SK-N-MC (cell line): ENCODE measurements around the gene CYP46A1.

Source experiments
- DNase-seq: peaks from one replicate; pipeline ENCODE4 v3.0.0-alpha.2; 2011; ENCODE audit warnings: low read depth, low spot score
- H3K27ac ChIP-seq: fragments of 200-600 bp; sonication (generic); 2 replicates; pipeline ENCODE4 v1.5.1; 2016; ENCODE audit warnings: mixed run types
- H3K36me3 ChIP-seq: fragments of 200-600 bp; sonication (generic); 2 replicates; pipeline ENCODE4 v1.6.1; 2017; ENCODE audit warnings: antibody characterized with exemption, low read length, mixed read lengths; ENCODE audit not compliant: insufficient read depth
- H3K4me3 ChIP-seq: fragments of 200-600 bp; sonication (generic); 2 replicates; pipeline ENCODE4 v1.5.1; 2016
- H3K9ac ChIP-seq: fragments of 200-600 bp; sonication (generic); 2 replicates; pipeline ENCODE4 v1.8.0; 2017; ENCODE audit warnings: mixed run types, mixed read lengths; ENCODE audit not compliant: insufficient read length
- H3K9me3 ChIP-seq: fragments of 200-600 bp; sonication (generic); 2 replicates; pipeline ENCODE4 v1.6.1; 2017; ENCODE audit warnings: low read depth, mild to moderate bottlenecking, antibody characterized with exemption, low read length, moderate library complexity, mixed read lengths
- EZH2 ChIP-seq: fragments of 200-600 bp; sonication (generic); IDR thresholded peaks from one replicate; pipeline ENCODE4 v1.6.1; 2017; ENCODE audit warnings: antibody characterized with exemption
- FOXP2 ChIP-seq: optimal IDR thresholded peaks from 2 replicates; pipeline ENCODE3; 2011; ENCODE audit warnings: mild to moderate bottlenecking, moderate library complexity; ENCODE audit not compliant: insufficient read depth; ENCODE audit errors: extremely low read length, control extremely low read depth
- POLR2AphosphoS5 ChIP-seq: IDR thresholded peaks from 2 replicates; pipeline ENCODE4 v1.6.1; 2012; ENCODE audit warnings: mild to moderate bottlenecking, low read depth, low read length, borderline replicate concordance

Gene CYP46A1

GRCh38 chr14:99749763-99750715, 65.9 kb downstream of the CYP46A1 start:
- TF ChIP-seq POLR2AphosphoS5, result no peak
- TF ChIP-seq EZH2, result no peak
- TF ChIP-seq FOXP2, result no peak
- Histone ChIP-seq H3K36me3 (no peaks in the 10 kb centered on the region), H3K27ac (no peak overlapping the region), H3K9ac (no peak overlapping the region), H3K9me3 (no peaks in the 10 kb centered on the region), H3K4me3 (no peak overlapping the region)
- DNase-seq, result no peak

GRCh38 chr14:99750746-99751450, 66.8 kb downstream of the CYP46A1 start:
- H3K9ac ChIP-seq, result no peak overlapping the region
- TF ChIP-seq POLR2AphosphoS5 (no peak), FOXP2 (no peak), EZH2 (no peak)
- H3K9me3 ChIP-seq, result no peaks in the 10 kb centered on the region
- H3K4me3 ChIP-seq, result no peak overlapping the region
- no peak overlapping the region for H3K27ac ChIP-seq
- no peak for DNase-seq
- no peaks in the 10 kb centered on the region for H3K36me3 ChIP-seq

- Histone ChIP-seq H3K36me3 (no peaks in the 10 kb centered on the region), H3K9ac (no peak overlapping the region), H3K4me3 (no peak overlapping the region), H3K27ac (peak overlapping the region; percentile 57), H3K9me3 (no peaks in the 10 kb centered on the region)
- no peak for DNase-seq
- TF ChIP-seq EZH2 (no peak), FOXP2 (no peak), POLR2AphosphoS5 (no peak)
These were observed 67.7 kb downstream of the CYP46A1 start for GRCh38 chr14:99751539-99752485.

GRCh38 chr14:99752486-99753121, 68.5 kb downstream of the CYP46A1 start:
- no peak for DNase-seq
- no peak for TF ChIP-seq POLR2AphosphoS5
- Histone ChIP-seq H3K27ac (peak overlapping the region; percentile 57), H3K9me3 (no peaks in the 10 kb centered on the region), H3K36me3 (no peaks in the 10 kb centered on the region), H3K9ac (no peak overlapping the region), H3K4me3 (0 out of 2 replicates have a peak overlapping the region, but pooled peaks have one; percentile 18)

- Histone ChIP-seq H3K27ac (no peak overlapping the region), H3K4me3 (no peak overlapping the region)
- no peak for TF ChIP-seq POLR2AphosphoS5
- TF ChIP-seq EZH2, result no peak
- no peak for TF ChIP-seq FOXP2
These were observed 69.4 kb downstream of the CYP46A1 start for GRCh38 chr14:99753225-99754140.

GRCh38 chr14:99754141-99755067, 70.3 kb downstream of the CYP46A1 start:
- H3K36me3 ChIP-seq, result no peaks in the 10 kb centered on the region
- H3K4me3 ChIP-seq, result no peak overlapping the region
- no peak for TF ChIP-seq FOXP2
- no peak for TF ChIP-seq POLR2AphosphoS5
- no peak for TF ChIP-seq EZH2
- no peak overlapping the region for H3K9ac ChIP-seq
- H3K27ac ChIP-seq, result no peak overlapping the region
- no peaks in the 10 kb centered on the region for H3K9me3 ChIP-seq
- DNase-seq, result no peak

More at GRCh38 chr14:99753225-99754140, 69.4 kb downstream of the CYP46A1 start:
- Histone ChIP-seq H3K36me3 (no peaks in the 10 kb centered on the region), H3K9me3 (no peaks in the 10 kb centered on the region), H3K9ac (no peak overlapping the region)
- DNase-seq, result no peak

- no peaks in the 10 kb centered on the region for H3K9me3 ChIP-seq
- TF ChIP-seq POLR2AphosphoS5 (no peak), EZH2 (no peak), FOXP2 (no peak)
- H3K9ac ChIP-seq, result no peak overlapping the region
- H3K4me3 ChIP-seq, result no peak overlapping the region
- H3K36me3 ChIP-seq, result no peaks in the 10 kb centered on the region
- no peak overlapping the region for H3K27ac ChIP-seq
- DNase-seq, result no peak
These were observed 70.9 kb downstream of the CYP46A1 start for GRCh38 chr14:99755068-99755405.
